IMR-90 (cell line): ENCODE results near the gene ADAMTS12. TPM values are rescaled to one million over a fixed set of nuclear protein-coding genes. Genes with fewer than 3 reads are reported as not detected.
"Not testable (repeated sequence)": the region's sequence is repeated elsewhere in the genome, so short reads cannot be mapped to it uniquely, and the experiment has no call there.

ENCODE experiments used
- ATAC-seq: fragments of 200-7000 bp; cut with Tn5 transposase; 2 replicates; pipeline ENCODE4 v1.9.1; 2020; ENCODE audit warnings: low read depth, mild to moderate bottlenecking, moderate library complexity
- BruUV-seq: library from RNA; stranded (reverse); fragments of 400-500 nt; replicated peaks from 2 replicates; lab custom pipeline; 2021; lab: Mats Ljungman, UMichigan
- CTCF ChIA-PET: fragments of 300-600 bp; formaldehyde crosslinking; extraction: SDS; loops from one replicate; lab custom pipeline; 2021; ENCODE audit warnings: antibody characterized with exemption; lab: Yijun Ruan, JAX
- POLR2A ChIA-PET: fragments of 300-600 bp; sonication (Branson Sonifier 250); formaldehyde crosslinking; loops from one replicate; lab custom pipeline; 2022; ENCODE audit warnings: antibody characterized with exemption; ENCODE audit not compliant: unreplicated experiment; lab: Charles Lee
- DNase-seq: peaks from one replicate; pipeline ENCODE4 v3.0.0; 2013
- H2AFZ ChIP-seq: replicated peaks from 2 replicates; pipeline ENCODE3; 2013; ENCODE audit warnings: low read length, mild to moderate bottlenecking; ENCODE audit not compliant: poor library complexity
- H2AK5ac ChIP-seq: 2 replicates; pipeline ENCODE4 v1.6.1; 2013; ENCODE audit warnings: low read depth, low read length, inconsistent platforms
- H2AK9ac ChIP-seq: replicated peaks from 2 replicates; pipeline ENCODE3; 2013; ENCODE audit warnings: mild to moderate bottlenecking, low read depth, low read length, moderate library complexity; ENCODE audit not compliant: poor library complexity
- H2BK120ac ChIP-seq: 2 replicates; pipeline ENCODE4 v1.6.1; 2013; ENCODE audit warnings: low read depth, low read length, inconsistent platforms
- H2BK15ac ChIP-seq: 3 replicates; pipeline ENCODE4 v1.6.1; 2013; ENCODE audit warnings: low read depth, low read length, inconsistent platforms
- H2BK20ac ChIP-seq: 2 replicates; pipeline ENCODE4 v1.6.1; 2013; ENCODE audit warnings: low read depth, mild to moderate bottlenecking, inconsistent platforms, low read length, moderate library complexity
- H2BK5ac ChIP-seq: 2 replicates; pipeline ENCODE4 v1.6.1; 2013; ENCODE audit warnings: mild to moderate bottlenecking, low read depth, low read length, inconsistent platforms; ENCODE audit not compliant: poor library complexity, severe bottlenecking
- H3K14ac ChIP-seq: replicated peaks from 2 replicates; pipeline ENCODE4 v1.6.1; 2013; ENCODE audit warnings: low read depth, low read length, inconsistent platforms
- H3K18ac ChIP-seq: 2 replicates; pipeline ENCODE4 v1.6.1; 2013; ENCODE audit warnings: low read depth, low read length, control low read depth
- H3K23ac ChIP-seq: 2 replicates; pipeline ENCODE4 v1.6.1; 2013; ENCODE audit warnings: low read depth, low read length, inconsistent platforms
- H3K27ac ChIP-seq: 2 replicates; pipeline ENCODE4 v1.5.1; 2013; ENCODE audit warnings: mild to moderate bottlenecking, control low read depth, low read length; ENCODE audit not compliant: insufficient read depth
- H3K27me3 ChIP-seq: 2 replicates; pipeline ENCODE4 v1.6.1; 2013; ENCODE audit warnings: low read length; ENCODE audit not compliant: control insufficient read depth, insufficient read depth
- H3K36me3 ChIP-seq: 2 replicates; pipeline ENCODE4 v1.6.1; 2013; ENCODE audit warnings: low read length, mixed read lengths; ENCODE audit not compliant: control insufficient read depth, insufficient read depth
- H3K4ac ChIP-seq: 2 replicates; pipeline ENCODE4 v1.6.1; 2013; ENCODE audit warnings: low read depth, low read length, inconsistent platforms
- H3K4me1 ChIP-seq: 2 replicates; pipeline ENCODE4 v1.6.1; 2013; ENCODE audit warnings: low read length, mixed read lengths; ENCODE audit not compliant: control insufficient read depth, insufficient read depth
- H3K4me2 ChIP-seq: 2 replicates; pipeline ENCODE4 v1.6.1; 2013; ENCODE audit warnings: low read depth, mild to moderate bottlenecking, control low read depth, low read length, moderate library complexity
- H3K4me3 ChIP-seq: 2 replicates; pipeline ENCODE4 v1.5.1; 2013; ENCODE audit warnings: low read depth, mild to moderate bottlenecking, control low read depth, low read length, moderate library complexity; ENCODE audit not compliant: insufficient read depth
- H3K56ac ChIP-seq: 2 replicates; pipeline ENCODE4 v1.6.1; 2013; ENCODE audit warnings: low read length, inconsistent platforms; ENCODE audit not compliant: insufficient read depth; ENCODE audit errors: extremely low read depth
- H3K79me1 ChIP-seq, 2 experiments: 2 replicates each; pipeline ENCODE4 v1.6.1; 2013; ENCODE audit warnings: low read length in 2 of 2, inconsistent platforms in 1 of 2, low read depth in 1 of 2
- H3K9ac ChIP-seq: 2 replicates; pipeline ENCODE4 v1.6.1; 2013; ENCODE audit warnings: low read depth, low read length, control low read depth
- H3K9me1 ChIP-seq: 2 replicates; pipeline ENCODE4 v1.6.1; 2013; ENCODE audit warnings: low read length, inconsistent platforms; ENCODE audit not compliant: insufficient read depth
- H3K9me3 ChIP-seq: 2 replicates; pipeline ENCODE4 v1.6.1; 2013; ENCODE audit warnings: low read length; ENCODE audit not compliant: control insufficient read depth, insufficient read depth
- H4K20me1 ChIP-seq: 2 replicates; pipeline ENCODE4 v1.6.1; 2013; ENCODE audit warnings: low read length, inconsistent platforms; ENCODE audit not compliant: insufficient read depth
- H4K5ac ChIP-seq: 2 replicates; pipeline ENCODE4 v1.6.1; 2013; ENCODE audit warnings: mild to moderate bottlenecking, low read depth, low read length, control low read depth
- H4K8ac ChIP-seq, 2 experiments: 2 replicates each; pipeline ENCODE4 v1.6.1; 2013; ENCODE audit warnings: low read depth in 2 of 2, low read length in 2 of 2, control low read depth in 1 of 2, inconsistent platforms in 1 of 2
- H4K91ac ChIP-seq: 2 replicates; pipeline ENCODE4 v1.6.1; 2013; ENCODE audit warnings: low read depth, low read length, inconsistent platforms; ENCODE audit not compliant: insufficient read depth
- WGBS, 2 experiments: methylation state at CpG; one replicate each; pipeline versions ENCODE4 v1.1.5 to v1.1.7; 2013; ENCODE audit warnings: missing lambda C conversion rate in 2 of 2; ENCODE audit not compliant: insufficient read length in 1 of 2; ENCODE audit errors: extremely low coverage in 2 of 2; 5-methylcytosine and 5-hydroxymethylcytosine counted together
- dilution Hi-C: fragments of 300-500 bp; cut with HindIII; formaldehyde crosslinking; loops from one replicate; pipeline ENCODE4 v1.14.3; 2018; ENCODE audit warnings: low sequenced_read_pairs; ENCODE audit not compliant: unreplicated experiment
- in situ Hi-C: fragments of 300-500 bp; cut with MboI; formaldehyde crosslinking; loops from 3 replicates; pipeline ENCODE4 v1.14.3; 2019; ENCODE audit warnings: low sequenced_read_pairs, inconsistent platforms, mixed read lengths
- intact Hi-C: fragments of 100-400 bp; cut with micrococcal nuclease; formaldehyde crosslinking; loops from 2 replicates; pipeline ENCODE4 v1.10.0; 2022
- polyA plus RNA-seq, 3 experiments: library from polyadenylated mRNA; depleted of rRNA; stranded (reverse); fragments of >200 nt; gene quantifications; 2 replicates each; pipeline ENCODE4 v1.2.3, GENCODE V29; 2012; ENCODE audit warnings: low replicate concordance in 1 of 3
- total RNA-seq: library from RNA; depleted of rRNA; stranded (reverse); fragments of >200 nt; gene quantifications from 2 replicates; pipeline ENCODE4 v1.2.3, GENCODE V29; 2012

The ADAMTS12 gene
- total and polyA plus RNA-seq, 2 of the 4 experiments (the other 2 are of a cell fraction) = 27.3 to 51.3 TPM

DNA sequence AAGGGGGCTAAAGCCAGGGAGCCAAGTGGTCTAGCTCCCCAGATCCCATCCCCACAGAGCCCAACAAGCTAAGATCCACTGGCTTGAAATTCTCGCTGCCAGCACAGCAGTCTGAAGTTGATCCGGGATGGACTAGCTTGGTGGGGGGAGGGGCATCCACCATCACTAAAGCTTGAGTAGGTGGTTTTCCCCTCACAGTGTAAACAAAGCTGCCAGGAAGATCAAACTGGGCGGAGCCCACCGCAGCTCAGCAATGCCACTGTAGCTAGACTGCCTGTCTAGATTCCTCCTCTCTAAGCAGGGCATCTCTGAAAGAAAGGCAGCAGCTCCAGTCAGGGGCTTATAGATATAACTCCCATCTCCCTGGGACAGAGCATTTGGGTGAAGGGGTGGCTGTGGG, 32.6 kb downstream of the ADAMTS12 start:
- H3K4me3 ChIP-seq, H3K23ac ChIP-seq, dilution Hi-C loops, ATAC-seq, H3K9me1 ChIP-seq, BruUV-seq, H4K8ac ChIP-seq, in situ Hi-C loops, H3K56ac ChIP-seq, H3K9ac ChIP-seq, H4K20me1 ChIP-seq, POLR2A ChIA-PET, CTCF ChIA-PET, H2AFZ ChIP-seq, H2AK9ac ChIP-seq, H2BK120ac ChIP-seq, H3K14ac ChIP-seq, H2AK5ac ChIP-seq, H3K36me3 ChIP-seq, H3K18ac ChIP-seq, H3K9me3 ChIP-seq, intact Hi-C loops, H4K91ac ChIP-seq, H2BK15ac ChIP-seq, H3K27me3 ChIP-seq, H3K4me2 ChIP-seq, H3K27ac ChIP-seq, H2BK20ac ChIP-seq, H2BK5ac ChIP-seq, H4K5ac ChIP-seq: not testable (repeated sequence)
- DNase-seq = peak; percentile 33
- Histone ChIP-seq H3K79me1 (peaks cover 13 to 43% of the 10 kb centered on the region in 2 experiments), H3K4ac (0 out of 2 replicates have a peak overlapping the region, but pooled peaks have one; percentile 24), H3K4me1 (peaks cover 12% of the 10 kb centered on the region)
- WGBS, 2 experiments = no CpG with 5 or more reads among the region's 4 CpGs
